ENCODE data around the gene CYP4X1.

DNA sequence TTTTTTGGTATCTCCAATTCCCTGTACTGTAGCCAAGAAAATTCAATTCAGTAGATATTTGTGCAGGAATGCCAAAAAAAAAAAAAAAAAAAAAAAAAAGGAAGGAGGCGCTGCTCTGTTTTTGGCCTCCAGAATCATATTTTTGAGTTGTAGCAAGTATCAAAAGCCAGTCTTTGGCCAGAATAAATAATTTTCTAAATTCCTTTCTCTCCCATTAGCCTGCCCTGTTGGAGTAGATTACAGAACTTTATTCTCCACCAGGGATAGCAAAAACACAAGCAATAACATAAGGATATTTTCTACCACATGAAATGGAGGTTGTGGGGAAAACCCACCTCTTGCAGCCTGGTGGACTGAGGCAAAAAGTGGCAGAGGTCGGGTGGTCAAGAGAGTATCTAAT, 2.4 kb upstream of the CYP4X1 start:
- TF ChIP-seq ZNF274 (IDR thresholded peaks at IDR 0.05; ENCODE audit: low read depth, low read length) (no peak), CBX3 (IDR thresholded peaks at IDR 0.05; ENCODE audit: low read depth) (no peak), JUND (IDR thresholded peaks at IDR 0.05) (no peak), EZH2 (IDR thresholded peaks at IDR 0.05) (no peak), EZH2phosphoT487 (IDR thresholded peaks at IDR 0.05; ENCODE audit: borderline replicate concordance) (no peak), POLR2AphosphoS5 (IDR thresholded peaks at IDR 0.05; ENCODE audit: low read depth, low read length) (no peak)
- TF ChIP-seq, protein P1, sequence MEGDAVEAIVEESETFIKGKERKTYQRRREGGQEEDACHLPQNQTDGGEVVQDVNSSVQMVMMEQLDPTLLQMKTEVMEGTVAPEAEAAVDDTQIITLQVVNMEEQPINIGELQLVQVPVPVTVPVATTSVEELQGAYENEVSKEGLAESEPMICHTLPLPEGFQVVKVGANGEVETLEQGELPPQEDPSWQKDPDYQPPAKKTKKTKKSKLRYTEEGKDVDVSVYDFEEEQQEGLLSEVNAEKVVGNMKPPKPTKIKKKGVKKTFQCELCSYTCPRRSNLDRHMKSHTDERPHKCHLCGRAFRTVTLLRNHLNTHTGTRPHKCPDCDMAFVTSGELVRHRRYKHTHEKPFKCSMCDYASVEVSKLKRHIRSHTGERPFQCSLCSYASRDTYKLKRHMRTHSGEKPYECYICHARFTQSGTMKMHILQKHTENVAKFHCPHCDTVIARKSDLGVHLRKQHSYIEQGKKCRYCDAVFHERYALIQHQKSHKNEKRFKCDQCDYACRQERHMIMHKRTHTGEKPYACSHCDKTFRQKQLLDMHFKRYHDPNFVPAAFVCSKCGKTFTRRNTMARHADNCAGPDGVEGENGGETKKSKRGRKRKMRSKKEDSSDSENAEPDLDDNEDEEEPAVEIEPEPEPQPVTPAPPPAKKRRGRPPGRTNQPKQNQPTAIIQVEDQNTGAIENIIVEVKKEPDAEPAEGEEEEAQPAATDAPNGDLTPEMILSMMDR (IDR thresholded peaks at IDR 0.05 in 2 of 3, conservative IDR thresholded peaks at IDR 0.05 in 1 of 3; ENCODE audit: borderline replicate concordance in 1 of 3, insufficient read depth in 1 of 3, low read depth in 2 of 3, low read length in 2 of 3) = no peak
- TF ChIP-seq, protein P2, sequence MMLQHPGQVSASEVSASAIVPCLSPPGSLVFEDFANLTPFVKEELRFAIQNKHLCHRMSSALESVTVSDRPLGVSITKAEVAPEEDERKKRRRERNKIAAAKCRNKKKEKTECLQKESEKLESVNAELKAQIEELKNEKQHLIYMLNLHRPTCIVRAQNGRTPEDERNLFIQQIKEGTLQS (IDR thresholded peaks at IDR 0.05) = no peak
- TF ChIP-seq, protein P3, sequence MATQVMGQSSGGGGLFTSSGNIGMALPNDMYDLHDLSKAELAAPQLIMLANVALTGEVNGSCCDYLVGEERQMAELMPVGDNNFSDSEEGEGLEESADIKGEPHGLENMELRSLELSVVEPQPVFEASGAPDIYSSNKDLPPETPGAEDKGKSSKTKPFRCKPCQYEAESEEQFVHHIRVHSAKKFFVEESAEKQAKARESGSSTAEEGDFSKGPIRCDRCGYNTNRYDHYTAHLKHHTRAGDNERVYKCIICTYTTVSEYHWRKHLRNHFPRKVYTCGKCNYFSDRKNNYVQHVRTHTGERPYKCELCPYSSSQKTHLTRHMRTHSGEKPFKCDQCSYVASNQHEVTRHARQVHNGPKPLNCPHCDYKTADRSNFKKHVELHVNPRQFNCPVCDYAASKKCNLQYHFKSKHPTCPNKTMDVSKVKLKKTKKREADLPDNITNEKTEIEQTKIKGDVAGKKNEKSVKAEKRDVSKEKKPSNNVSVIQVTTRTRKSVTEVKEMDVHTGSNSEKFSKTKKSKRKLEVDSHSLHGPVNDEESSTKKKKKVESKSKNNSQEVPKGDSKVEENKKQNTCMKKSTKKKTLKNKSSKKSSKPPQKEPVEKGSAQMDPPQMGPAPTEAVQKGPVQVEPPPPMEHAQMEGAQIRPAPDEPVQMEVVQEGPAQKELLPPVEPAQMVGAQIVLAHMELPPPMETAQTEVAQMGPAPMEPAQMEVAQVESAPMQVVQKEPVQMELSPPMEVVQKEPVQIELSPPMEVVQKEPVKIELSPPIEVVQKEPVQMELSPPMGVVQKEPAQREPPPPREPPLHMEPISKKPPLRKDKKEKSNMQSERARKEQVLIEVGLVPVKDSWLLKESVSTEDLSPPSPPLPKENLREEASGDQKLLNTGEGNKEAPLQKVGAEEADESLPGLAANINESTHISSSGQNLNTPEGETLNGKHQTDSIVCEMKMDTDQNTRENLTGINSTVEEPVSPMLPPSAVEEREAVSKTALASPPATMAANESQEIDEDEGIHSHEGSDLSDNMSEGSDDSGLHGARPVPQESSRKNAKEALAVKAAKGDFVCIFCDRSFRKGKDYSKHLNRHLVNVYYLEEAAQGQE (IDR thresholded peaks at IDR 0.05; ENCODE audit: low read depth) = no peak
- TF ChIP-seq, protein P4, sequence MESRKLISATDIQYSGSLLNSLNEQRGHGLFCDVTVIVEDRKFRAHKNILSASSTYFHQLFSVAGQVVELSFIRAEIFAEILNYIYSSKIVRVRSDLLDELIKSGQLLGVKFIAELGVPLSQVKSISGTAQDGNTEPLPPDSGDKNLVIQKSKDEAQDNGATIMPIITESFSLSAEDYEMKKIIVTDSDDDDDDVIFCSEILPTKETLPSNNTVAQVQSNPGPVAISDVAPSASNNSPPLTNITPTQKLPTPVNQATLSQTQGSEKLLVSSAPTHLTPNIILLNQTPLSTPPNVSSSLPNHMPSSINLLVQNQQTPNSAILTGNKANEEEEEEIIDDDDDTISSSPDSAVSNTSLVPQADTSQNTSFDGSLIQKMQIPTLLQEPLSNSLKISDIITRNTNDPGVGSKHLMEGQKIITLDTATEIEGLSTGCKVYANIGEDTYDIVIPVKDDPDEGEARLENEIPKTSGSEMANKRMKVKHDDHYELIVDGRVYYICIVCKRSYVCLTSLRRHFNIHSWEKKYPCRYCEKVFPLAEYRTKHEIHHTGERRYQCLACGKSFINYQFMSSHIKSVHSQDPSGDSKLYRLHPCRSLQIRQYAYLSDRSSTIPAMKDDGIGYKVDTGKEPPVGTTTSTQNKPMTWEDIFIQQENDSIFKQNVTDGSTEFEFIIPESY (IDR thresholded peaks at IDR 0.05; ENCODE audit: extremely low read depth, insufficient replicate concordance, low read length) = no peak
